ENCODE measurements around the gene FBXL17.
"Not testable (repeated sequence)": the region's sequence is repeated elsewhere in the genome, so short reads cannot be mapped to it uniquely, and the experiment has no call there.

FBXL17 gene

DNA sequence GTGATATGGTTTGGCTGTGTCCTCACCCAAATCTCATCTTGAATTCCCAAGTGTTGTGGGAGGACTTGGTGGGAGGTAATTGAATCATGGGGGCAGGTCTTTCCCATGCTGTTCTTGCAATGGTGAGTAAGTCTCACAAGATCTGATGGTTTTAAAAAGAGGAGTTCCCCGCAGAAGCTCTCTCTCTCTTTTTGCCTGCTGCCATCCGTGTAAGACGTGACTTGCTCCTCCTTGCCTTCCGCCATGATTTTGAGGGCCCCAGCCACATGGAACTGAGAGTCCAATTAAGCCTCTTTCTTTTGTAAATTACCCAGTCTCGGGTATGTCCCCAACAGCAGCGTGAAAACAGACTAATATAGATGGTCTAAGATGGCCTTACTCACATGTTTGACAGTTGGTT is 210.1 kb downstream of the FBXL17 start:
- in situ Hi-C loops (cut with HindIII; ENCODE audit: low sequenced_read_pairs) = no loop called here

DNA sequence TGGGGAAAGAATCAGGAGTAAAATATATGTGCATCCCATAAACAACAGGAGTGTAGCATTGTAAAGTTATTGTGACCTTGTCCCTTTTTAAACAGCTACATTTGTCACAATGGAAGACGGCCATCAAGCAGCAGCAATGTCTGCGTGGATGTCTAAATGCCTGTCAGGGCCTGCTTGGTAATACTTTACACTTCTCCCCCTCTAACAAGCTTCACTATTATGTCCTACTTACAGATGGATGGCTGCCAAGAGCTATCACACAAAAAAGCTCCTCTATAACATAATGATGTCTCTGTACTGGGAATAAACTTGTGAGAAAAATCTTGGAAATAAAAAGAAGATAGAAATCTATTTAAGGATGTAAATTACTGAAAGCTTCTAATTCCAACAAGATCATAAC is 213.0 kb downstream of the FBXL17 start:
- in situ Hi-C loops (cut with HindIII; ENCODE audit: low sequenced_read_pairs) = no loop called here

GRCh38 chr5:108167174-108167573 is 214.7 kb downstream of the FBXL17 start:
- in situ Hi-C loops (cut with HindIII; ENCODE audit: low sequenced_read_pairs) = no loop called here

DNA sequence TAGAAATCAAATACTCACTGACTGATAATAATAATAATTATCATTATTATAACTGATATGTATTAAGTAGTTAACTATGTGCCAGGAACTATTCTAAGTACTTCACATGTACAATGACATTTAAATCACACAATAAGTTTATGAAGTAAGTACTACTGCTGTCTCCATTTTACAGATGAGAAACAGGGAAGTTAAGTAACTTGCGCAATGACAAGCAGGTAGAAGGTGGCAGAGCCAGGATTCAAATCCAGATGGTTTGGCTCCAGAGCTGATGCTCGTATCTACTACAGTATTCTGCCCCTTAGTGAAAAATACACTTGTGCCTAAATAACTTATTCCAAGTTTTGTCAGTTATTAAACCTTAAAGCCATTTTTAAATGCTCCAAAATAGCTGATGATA is 217.3 kb downstream of the FBXL17 start:
- in situ Hi-C loops (cut with HindIII; ENCODE audit: low sequenced_read_pairs) = no loop called here

GRCh38 chr5:108152854-108153253 is 229.0 kb downstream of the FBXL17 start:
- in situ Hi-C loops (cut with HindIII; ENCODE audit: low sequenced_read_pairs) = not testable (repeated sequence)

- in situ Hi-C loops (cut with HindIII; ENCODE audit: low sequenced_read_pairs) = no loop called here
Observed at GRCh38 chr5:108149369-108149768, 232.5 kb downstream of the FBXL17 start.

DNA sequence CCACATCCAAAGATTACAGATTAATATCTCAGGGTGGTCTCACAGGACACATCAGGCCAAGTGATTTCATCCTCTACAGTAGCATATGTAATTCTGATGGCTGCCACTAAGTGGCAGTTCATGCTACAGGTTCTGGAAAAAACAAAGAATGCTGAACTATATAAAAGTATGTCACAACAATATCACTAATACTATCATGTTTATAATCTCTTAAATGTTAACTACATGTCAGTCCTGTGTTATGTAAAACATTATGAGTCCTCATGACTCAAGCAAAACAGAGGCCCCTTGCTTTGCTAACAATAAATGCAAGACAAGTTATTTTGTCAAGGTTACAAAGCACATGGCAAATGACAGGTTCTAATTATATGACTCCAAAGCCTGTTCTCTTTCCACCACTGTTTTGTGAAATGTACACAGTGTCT is 233.2 kb downstream of the FBXL17 start:
- in situ Hi-C loops (cut with HindIII; ENCODE audit: low sequenced_read_pairs) = no loop called here

DNA sequence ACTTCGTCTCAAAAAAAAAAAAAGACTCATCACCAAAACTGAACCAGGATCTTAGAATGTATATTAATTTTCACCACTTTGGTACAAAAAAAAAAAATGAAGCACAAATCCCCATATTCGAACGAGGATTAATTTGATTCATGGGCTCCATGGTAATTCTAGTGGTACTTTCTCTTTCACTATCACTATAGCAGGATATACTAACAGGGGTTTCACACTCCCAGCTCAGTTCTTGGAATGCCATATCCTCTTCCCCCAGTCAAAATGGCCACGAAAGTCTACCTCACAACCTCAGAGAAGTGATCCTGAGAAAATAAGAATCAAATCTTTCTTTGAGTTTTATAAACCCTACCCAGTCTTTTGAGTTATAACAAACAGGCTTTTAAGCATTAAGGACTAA is 235.7 kb downstream of the FBXL17 start:
- in situ Hi-C loops (cut with HindIII; ENCODE audit: low sequenced_read_pairs) = no loop called here

DNA sequence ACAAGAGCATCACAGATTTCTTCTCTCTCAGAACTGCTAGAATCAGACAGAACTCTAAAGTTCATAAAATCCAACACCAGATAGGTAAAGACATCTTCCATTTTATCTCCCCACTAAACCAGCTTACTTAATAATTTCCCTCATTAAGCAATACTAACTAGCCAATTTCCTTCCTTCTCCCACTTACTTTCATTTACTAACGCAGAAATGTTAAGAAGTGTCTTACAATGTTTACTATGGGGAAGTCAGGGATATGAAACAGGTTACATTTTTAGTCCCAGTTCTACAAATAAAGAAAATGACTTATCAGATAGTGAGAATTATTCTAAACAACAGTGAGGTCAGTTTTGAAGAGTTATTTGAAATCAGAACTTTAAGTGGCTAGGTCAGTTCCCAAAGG is 236.5 kb downstream of the FBXL17 start:
- in situ Hi-C loops (cut with HindIII; ENCODE audit: low sequenced_read_pairs) = no loop called here

GRCh38 chr5:108144332-108144731 is 237.6 kb downstream of the FBXL17 start:
- in situ Hi-C loops (cut with HindIII; ENCODE audit: low sequenced_read_pairs) = no loop called here

- in situ Hi-C loops (cut with HindIII; ENCODE audit: low sequenced_read_pairs) = no loop called here
Observed at GRCh38 chr5:108143581-108143980, 238.3 kb downstream of the FBXL17 start.

DNA sequence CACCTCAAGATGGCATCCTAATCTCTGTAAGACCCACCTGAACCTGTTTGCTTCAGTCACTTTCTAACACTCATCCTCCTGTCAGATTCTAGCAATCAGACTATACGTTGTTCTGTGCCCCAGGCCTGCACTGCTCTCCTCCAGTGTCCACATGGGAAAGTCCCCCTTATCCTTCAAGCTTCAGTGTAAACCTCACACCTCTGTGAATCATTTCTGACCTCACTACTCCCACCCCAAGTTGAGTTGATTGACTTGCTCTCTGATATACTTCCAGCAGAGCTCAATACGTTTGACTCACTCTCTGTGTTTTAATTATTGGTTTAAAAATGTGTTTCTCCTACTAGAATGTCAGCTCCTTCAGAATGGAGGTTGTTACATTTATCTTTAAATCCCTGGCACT is 240.2 kb downstream of the FBXL17 start:
- in situ Hi-C loops (cut with HindIII; ENCODE audit: low sequenced_read_pairs) = no loop called here

GRCh38 chr5:108136493-108136892 is 245.4 kb downstream of the FBXL17 start:
- in situ Hi-C loops (cut with HindIII; ENCODE audit: low sequenced_read_pairs) = no loop called here

DNA sequence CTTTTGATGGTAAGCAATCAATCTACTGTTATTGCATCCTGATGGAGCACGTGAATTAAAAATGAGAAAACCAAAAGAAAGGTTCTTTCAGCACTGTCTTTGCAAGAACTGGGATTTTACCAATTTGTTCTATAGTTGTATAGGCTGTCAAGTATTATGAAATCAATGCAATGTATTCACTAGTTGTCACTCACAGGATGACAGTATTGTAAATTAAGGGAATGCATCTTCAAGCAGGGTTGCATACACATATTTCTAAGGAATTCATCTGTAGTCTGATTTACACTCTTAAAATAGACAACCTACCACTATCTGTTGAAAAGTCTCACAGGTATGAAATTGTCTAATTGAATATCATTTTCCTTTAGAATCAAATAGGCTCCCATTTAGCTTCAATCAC is 252.8 kb downstream of the FBXL17 start:
- in situ Hi-C loops (cut with HindIII; ENCODE audit: low sequenced_read_pairs) = no loop called here

GRCh38 chr5:108125771-108126511 is 256.0 kb downstream of the FBXL17 start:
- in situ Hi-C loops (cut with HindIII; ENCODE audit: low sequenced_read_pairs) = no loop called here

DNA sequence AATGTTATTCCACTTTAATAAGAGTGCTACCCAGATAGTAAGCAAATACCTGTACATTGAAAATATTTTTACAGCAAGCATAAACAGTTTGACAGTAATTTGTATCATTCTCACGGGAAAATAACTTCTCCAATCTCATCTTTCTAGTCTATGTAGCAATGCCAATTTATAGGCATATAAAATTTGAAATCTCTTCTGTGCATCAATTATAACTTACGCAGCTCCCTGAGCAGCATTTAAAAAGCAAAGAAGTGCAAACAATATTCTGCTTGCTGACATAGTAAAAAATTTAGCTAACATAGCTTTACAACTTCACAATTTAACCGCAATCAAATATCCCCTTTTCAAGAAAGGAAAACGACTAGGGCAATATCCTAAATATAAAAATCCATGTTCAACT is 257.3 kb downstream of the FBXL17 start:
- in situ Hi-C loops (cut with HindIII; ENCODE audit: low sequenced_read_pairs) = no loop called here

DNA sequence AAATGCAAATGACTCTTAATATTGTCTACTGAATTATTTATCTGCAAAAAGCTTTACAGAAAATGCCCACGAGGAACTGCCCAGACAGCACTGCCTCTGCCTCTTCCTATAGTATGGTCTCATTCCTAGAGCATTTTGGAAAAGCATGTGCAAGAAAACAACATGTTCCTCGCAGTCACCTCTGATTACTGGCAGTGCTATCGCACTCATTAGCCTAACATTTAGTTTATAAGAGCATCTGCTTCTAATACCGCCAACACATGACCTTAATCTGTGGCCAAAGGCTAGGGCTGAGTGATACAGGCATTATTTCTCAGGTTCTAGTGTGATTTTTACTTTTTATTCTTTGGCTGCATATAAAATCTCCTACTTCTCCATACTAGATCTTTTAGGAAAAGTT is 259.2 kb downstream of the FBXL17 start:
- in situ Hi-C loops (cut with HindIII; ENCODE audit: low sequenced_read_pairs) = no loop called here

DNA sequence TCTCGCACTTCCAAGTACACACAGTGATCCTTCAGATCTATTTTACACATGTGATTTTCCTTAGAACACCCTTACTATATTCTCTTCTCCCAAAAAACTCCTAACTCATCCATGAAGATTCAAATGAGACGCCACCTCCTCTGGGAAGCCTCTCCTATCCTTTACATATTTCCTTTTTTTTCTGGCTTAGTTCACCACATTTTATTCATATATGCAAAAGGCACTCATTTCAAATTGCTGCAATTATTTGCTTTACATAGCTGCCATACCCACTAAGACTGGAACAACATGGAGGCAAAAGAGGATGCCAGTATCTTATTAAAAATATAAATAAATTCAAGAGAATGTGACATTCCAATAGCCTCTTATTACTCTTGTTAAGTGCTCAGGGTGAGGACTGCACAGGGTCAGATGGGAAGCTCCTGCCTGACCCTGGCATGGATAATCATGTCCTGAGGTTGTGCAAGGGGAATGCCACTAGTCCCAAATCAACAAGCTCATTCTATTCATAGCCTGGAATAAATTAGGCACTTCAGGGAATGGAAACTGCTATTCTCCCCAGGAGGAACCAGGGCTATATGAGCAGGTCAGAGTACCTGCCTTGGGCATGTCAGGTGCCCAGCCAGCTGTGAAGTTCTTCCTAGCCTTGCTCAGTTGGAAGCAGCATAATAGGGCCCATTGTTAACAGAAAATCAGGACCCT is 262.9 kb downstream of the FBXL17 start:
- in situ Hi-C loops (cut with HindIII; ENCODE audit: low sequenced_read_pairs) = no loop called here

GRCh38 chr5:108115673-108116072 is 266.2 kb downstream of the FBXL17 start:
- in situ Hi-C loops (cut with HindIII; ENCODE audit: low sequenced_read_pairs) = no loop called here

GRCh38 chr5:108113950-108114349 is 267.9 kb downstream of the FBXL17 start:
- in situ Hi-C loops (cut with HindIII; ENCODE audit: low sequenced_read_pairs) = no loop called here

DNA sequence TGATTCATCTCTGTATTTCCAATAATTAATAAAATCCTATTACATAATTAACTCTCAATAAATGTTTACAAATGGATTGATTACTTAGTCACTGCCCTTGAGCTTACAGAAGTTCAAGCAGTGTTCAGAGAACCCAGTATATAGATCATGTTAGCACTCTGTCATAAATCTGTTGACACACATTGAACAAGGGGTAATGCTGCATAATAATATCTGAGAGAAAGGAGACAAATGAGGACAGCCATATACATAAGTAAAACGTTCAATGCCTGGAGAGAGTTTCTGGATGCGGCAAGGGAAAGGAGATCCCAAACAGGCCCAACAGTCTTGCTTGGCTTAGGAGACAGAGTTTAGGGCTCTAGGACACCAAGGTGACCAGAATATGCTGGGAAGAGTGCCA is 270.2 kb downstream of the FBXL17 start:
- in situ Hi-C loops (cut with HindIII; ENCODE audit: low sequenced_read_pairs) = no loop called here

DNA sequence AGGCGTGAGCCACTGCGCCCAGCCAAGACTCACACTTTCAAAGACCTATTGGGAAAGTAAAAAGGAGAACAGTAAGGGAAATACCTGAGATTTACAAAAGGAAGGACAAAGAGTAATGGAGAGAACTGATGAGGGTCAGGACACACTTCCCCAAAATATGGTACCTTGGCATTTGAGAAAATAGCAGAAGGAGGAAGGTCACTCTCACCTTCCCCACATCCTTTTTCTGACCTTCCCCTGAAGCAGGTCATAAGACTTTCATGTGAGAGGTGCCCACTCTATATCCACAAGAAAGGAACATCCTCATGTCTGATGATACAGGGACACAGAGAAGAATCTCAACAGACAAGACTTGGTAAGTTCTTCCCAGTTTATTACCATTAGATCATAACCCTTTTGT is 272.8 kb downstream of the FBXL17 start:
- in situ Hi-C loops (cut with HindIII; ENCODE audit: low sequenced_read_pairs) = no loop called here

DNA sequence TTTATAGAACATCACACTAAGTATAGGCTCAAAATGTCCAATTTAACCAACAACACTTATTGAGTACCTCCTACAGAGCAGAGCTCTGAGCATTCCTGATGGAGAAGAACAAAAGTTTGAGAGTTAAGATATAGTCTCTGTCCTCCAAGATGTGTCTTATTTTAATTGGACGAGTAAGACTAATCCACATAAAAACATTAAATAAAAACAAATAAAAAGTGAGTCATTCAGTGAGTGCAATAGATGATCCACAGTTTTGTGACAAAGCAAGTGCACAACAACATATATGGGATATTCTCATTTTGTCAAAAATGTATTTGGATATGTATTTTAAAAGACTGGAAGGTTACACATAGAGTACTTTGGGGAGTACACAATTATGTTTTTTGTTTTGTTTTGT is 277.4 kb downstream of the FBXL17 start:
- in situ Hi-C loops (cut with HindIII; ENCODE audit: low sequenced_read_pairs) = no loop called here

All from endothelial cell of hepatic sinusoid (primary cell).